OCI-LY1 (cell line): ENCODE measurements around the gene EZH2.

Source experiments
- H2AFZ ChIP-seq: fragments of 200-600 bp; sonication (generic), shearing (Covaris generic); 2 replicates; pipeline ENCODE4 v1.6.0; 2014; ENCODE audit warnings: antibody characterized with exemption, mild to moderate bottlenecking, low read length
- H3F3A ChIP-seq: fragments of 200-600 bp; sonication (generic), shearing (Covaris generic); 2 replicates; pipeline ENCODE4 v1.6.0; 2014; ENCODE audit warnings: mild to moderate bottlenecking, antibody characterized with exemption, low read length, moderate library complexity; ENCODE audit not compliant: insufficient read depth
- H3K27ac ChIP-seq: fragments of 200-600 bp; sonication (generic); 2 replicates; pipeline ENCODE4 v1.5.1; 2014; ENCODE audit warnings: low read length, mixed run types, mild to moderate bottlenecking, low read depth; ENCODE audit not compliant: poor library complexity, severe bottlenecking
- H3K27me3 ChIP-seq: fragments of 200-600 bp; sonication (generic); 2 replicates; pipeline ENCODE4 v1.6.0; 2014; ENCODE audit warnings: antibody characterized with exemption, mild to moderate bottlenecking, low read length, moderate library complexity; ENCODE audit not compliant: insufficient read depth
- H3K36me3 ChIP-seq: fragments of 200-600 bp; sonication (generic); 2 replicates; pipeline ENCODE4 v1.6.1; 2014; ENCODE audit warnings: mild to moderate bottlenecking, antibody characterized with exemption, low read length, moderate library complexity, mixed read lengths; ENCODE audit not compliant: insufficient read depth
- H3K4me1 ChIP-seq: fragments of 200-600 bp; sonication (generic); 2 replicates; pipeline ENCODE4 v1.5.1; 2014; ENCODE audit warnings: mild to moderate bottlenecking, low read length, moderate library complexity; ENCODE audit not compliant: insufficient read depth, severe bottlenecking
- H3K4me2 ChIP-seq: fragments of 200-600 bp; sonication (generic), shearing (Covaris generic); 2 replicates; pipeline ENCODE4 v1.6.1; 2014; ENCODE audit warnings: low read length
- H3K4me3 ChIP-seq: fragments of 200-600 bp; sonication (generic); 2 replicates; pipeline ENCODE4 v1.5.1; 2014; ENCODE audit warnings: low read length, low read depth, mild to moderate bottlenecking, mixed read lengths; ENCODE audit not compliant: poor library complexity, severe bottlenecking
- H3K79me2 ChIP-seq: fragments of 200-600 bp; shearing (Covaris generic); 2 replicates; pipeline ENCODE4 v1.6.1; 2016; ENCODE audit warnings: mixed run types, low read length, mixed read lengths; ENCODE audit not compliant: insufficient read depth
- H3K9ac ChIP-seq: fragments of 200-600 bp; sonication (generic), shearing (Covaris generic); 2 replicates; pipeline ENCODE4 v1.6.1; 2014; ENCODE audit warnings: mild to moderate bottlenecking, low read length, mixed read lengths
- H3K9me2 ChIP-seq: fragments of 200-600 bp; sonication (generic), shearing (Covaris generic); 2 replicates; pipeline ENCODE4 v1.6.1; 2014; ENCODE audit warnings: low read depth, mild to moderate bottlenecking, low read length, mixed read lengths
- H3K9me3 ChIP-seq: fragments of 200-600 bp; shearing (Covaris generic); 2 replicates; pipeline ENCODE4 v1.6.1; 2014; ENCODE audit warnings: low read length, mixed read lengths
- H4K20me1 ChIP-seq: fragments of 200-600 bp; sonication (generic), shearing (Covaris generic); 2 replicates; pipeline ENCODE4 v1.6.0; 2016; ENCODE audit warnings: mild to moderate bottlenecking, low read length; ENCODE audit not compliant: insufficient read depth
- CTCF ChIP-seq: fragments of 200-600 bp; sonication (generic), shearing (Covaris generic); IDR thresholded peaks from 2 replicates; pipeline ENCODE4 v1.5.1; 2017; ENCODE audit warnings: mild to moderate bottlenecking, antibody characterized with exemption, low read length, moderate library complexity, mixed read lengths
- EZH2 ChIP-seq: fragments of 200-600 bp; sonication (generic), shearing (Covaris generic); IDR thresholded peaks from 2 replicates; pipeline ENCODE4 v1.8.0; 2017; ENCODE audit warnings: borderline replicate concordance, mixed run types, mild to moderate bottlenecking, antibody characterized with exemption, low read length, moderate library complexity, mixed read lengths

The EZH2 gene

GRCh38 chr7:148830897-148831692, 53.0 kb downstream of the EZH2 start:
- Histone ChIP-seq H3K9me3 (no peaks in the 10 kb centered on the region), H3K79me2 (peaks cover 46% of the 10 kb centered on the region), H3K9me2 (no peaks in the 10 kb centered on the region), H3F3A (no peaks in the 10 kb centered on the region; the same call in 1 of the 2 replicates), H3K27ac (no peak overlapping the region), H4K20me1 (0 out of 2 replicates have a peak, but pooled peaks cover 3% of the 10 kb centered on the region), H3K4me1 (no peaks in the 10 kb centered on the region), H3K4me2 (no peak overlapping the region), H3K36me3 (peaks cover 91% of the 10 kb centered on the region), H3K4me3 (no peak overlapping the region), H2AFZ (no peak overlapping the region), H3K27me3 (no peaks in the 10 kb centered on the region), H3K9ac (no peak overlapping the region)
- TF ChIP-seq CTCF: no peak
- no peak for TF ChIP-seq EZH2

- Histone ChIP-seq H3K9ac (no peak overlapping the region), H3F3A (no peaks in the 10 kb centered on the region; the same call in 1 of the 2 replicates), H3K27ac (no peak overlapping the region), H3K4me1 (no peaks in the 10 kb centered on the region), H3K9me3 (no peaks in the 10 kb centered on the region), H2AFZ (no peak overlapping the region), H4K20me1 (peaks cover 6% of the 10 kb centered on the region; the same call in 1 of the 2 replicates), H3K27me3 (no peaks in the 10 kb centered on the region), H3K79me2 (peaks cover 27% of the 10 kb centered on the region), H3K4me2 (no peak overlapping the region), H3K4me3 (no peak overlapping the region), H3K9me2 (no peaks in the 10 kb centered on the region), H3K36me3 (peaks cover 94% of the 10 kb centered on the region)
- no peak for TF ChIP-seq EZH2
- no peak for TF ChIP-seq CTCF
Measured at GRCh38 chr7:148828965-148829364, 55.1 kb downstream of the EZH2 start.

- Histone ChIP-seq H3K9me3 (no peaks in the 10 kb centered on the region), H3K36me3 (peaks cover 87% of the 10 kb centered on the region), H3K79me2 (0 out of 2 replicates have a peak, but pooled peaks cover under 1% of the 10 kb centered on the region)
Measured at GRCh38 chr7:148825338-148825737, 58.8 kb downstream of the EZH2 start.

More at GRCh38 chr7:148825338-148825737, 58.8 kb downstream of the EZH2 start:
- Histone ChIP-seq H3K4me3 (no peak overlapping the region), H3K27me3 (no peaks in the 10 kb centered on the region), H3K4me1 (no peaks in the 10 kb centered on the region), H3K9ac (no peak overlapping the region), H3F3A (no peaks in the 10 kb centered on the region; the same call in 1 of the 2 replicates), H2AFZ (no peak overlapping the region), H4K20me1 (peaks cover 6% of the 10 kb centered on the region; the same call in 1 of the 2 replicates), H3K9me2 (no peaks in the 10 kb centered on the region), H3K27ac (no peak overlapping the region), H3K4me2 (no peak overlapping the region)
- no peak for TF ChIP-seq EZH2
- TF ChIP-seq CTCF: no peak
